ENCODE measurements around the gene ZC3H12C. TPM values are rescaled to one million over a fixed set of nuclear protein-coding genes. Genes with fewer than 3 reads are reported as not detected.

ZC3H12C gene
- total and polyA plus RNA-seq, 3 experiments from 2014 or later = 1.5 to 1.9 TPM; not detected in 1

- Mint-ChIP-seq H3K4me3 (no peak overlapping the region), H3K9me3 (no peaks in the 10 kb centered on the region), H3K27me3 (peaks cover 5 to 7% of the 10 kb centered on the region in 2 donors), H3K36me3 (no peaks in the 10 kb centered on the region), H3K4me1 (peaks cover 3 to 4% (median 3%) of the 10 kb centered on the region in 3 donors), H3K27ac (peak overlapping the region in 1 of 8 donors; percentile 8)
- ChIA-PET CTCF (interaction anchor here (1.0 kb wide), 1 partner anchor 22 kb away, joined by 3 read pairs; no protein-coding TSS in a partner anchor), POLR2A (no interaction called here)
- Histone ChIP-seq H3K9me3 (ENCODE audit: low read length) (no peaks in the 10 kb centered on the region), H3K4me1 (ENCODE audit: insufficient read depth, low read length) (peaks cover 4% of the 10 kb centered on the region), H3K27ac (ENCODE audit: low read depth, low read length) (no peak overlapping the region), H3K27me3 (ENCODE audit: insufficient read depth, low read length, poor library complexity, severe bottlenecking) (no peaks in the 10 kb centered on the region), H3K4me3 (ENCODE audit: low read length) (no peak overlapping the region), H3K36me3 (ENCODE audit: insufficient read depth, low read length) (no peaks in the 10 kb centered on the region)
- DNase-seq = no peak
Observed at GRCh38 chr11:110179064-110179463, 85.9 kb downstream of the ZC3H12C start.

GRCh38 chr11:110182886-110183285, 89.7 kb downstream of the ZC3H12C start:
- H3K27ac ChIP-seq (ENCODE audit: low read depth, low read length) = no peak overlapping the region
- no peaks in the 10 kb centered on the region for H3K27me3 ChIP-seq (ENCODE audit: insufficient read depth, low read length, poor library complexity, severe bottlenecking)
- H3K4me1 ChIP-seq (ENCODE audit: insufficient read depth, low read length) = no peaks in the 10 kb centered on the region
- H3K36me3 ChIP-seq (ENCODE audit: insufficient read depth, low read length) = no peaks in the 10 kb centered on the region
- Mint-ChIP-seq H3K4me1 (no peaks in the 10 kb centered on the region), H3K36me3 (no peaks in the 10 kb centered on the region), H3K9me3 (no peaks in the 10 kb centered on the region), H3K27ac (no peak overlapping the region), H3K27me3 (peaks cover 5 to 13% of the 10 kb centered on the region in 2 donors), H3K4me3 (no peak overlapping the region)
- no peak for DNase-seq
- no peak overlapping the region for H3K4me3 ChIP-seq (ENCODE audit: low read length)
- H3K9me3 ChIP-seq (ENCODE audit: low read length) = no peaks in the 10 kb centered on the region
- POLR2A ChIA-PET = no interaction called here
- CTCF ChIA-PET = no interaction called here

- no peaks in the 10 kb centered on the region for H3K36me3 Mint-ChIP-seq
- H3K4me3 Mint-ChIP-seq = no peak overlapping the region
- Histone ChIP-seq H3K36me3 (ENCODE audit: insufficient read depth, low read length) (no peaks in the 10 kb centered on the region), H3K4me1 (ENCODE audit: insufficient read depth, low read length) (no peaks in the 10 kb centered on the region), H3K27ac (ENCODE audit: low read depth, low read length) (no peak overlapping the region), H3K9me3 (ENCODE audit: low read length) (no peaks in the 10 kb centered on the region), H3K4me3 (ENCODE audit: low read length) (no peak overlapping the region), H3K27me3 (ENCODE audit: insufficient read depth, low read length, poor library complexity, severe bottlenecking) (no peaks in the 10 kb centered on the region)
- no peak for DNase-seq
- POLR2A ChIA-PET = no interaction called here
- CTCF ChIA-PET = no interaction called here
- peaks cover 6 to 13% of the 10 kb centered on the region in 2 donors for H3K27me3 Mint-ChIP-seq
- H3K27ac Mint-ChIP-seq = peak overlapping the region in 1 of 8 donors; percentile 72
- no peaks in the 10 kb centered on the region for H3K4me1 Mint-ChIP-seq
- H3K9me3 Mint-ChIP-seq = no peaks in the 10 kb centered on the region
Observed at GRCh38 chr11:110184456-110184855, 91.3 kb downstream of the ZC3H12C start.

GRCh38 chr11:110185121-110185591, 92.0 kb downstream of the ZC3H12C start:
- H3K4me1 ChIP-seq (ENCODE audit: insufficient read depth, low read length) = no peaks in the 10 kb centered on the region
- H3K27me3 Mint-ChIP-seq = peaks cover 6 to 13% of the 10 kb centered on the region in 2 donors
- H3K27ac ChIP-seq (ENCODE audit: low read depth, low read length) = no peak overlapping the region
- no peaks in the 10 kb centered on the region for H3K27me3 ChIP-seq (ENCODE audit: insufficient read depth, low read length, poor library complexity, severe bottlenecking)
- H3K9me3 ChIP-seq (ENCODE audit: low read length) = no peaks in the 10 kb centered on the region
- H3K36me3 ChIP-seq (ENCODE audit: insufficient read depth, low read length) = no peaks in the 10 kb centered on the region
- no peaks in the 10 kb centered on the region for H3K9me3 Mint-ChIP-seq
- no peaks in the 10 kb centered on the region for H3K36me3 Mint-ChIP-seq
- H3K4me3 ChIP-seq (ENCODE audit: low read length) = no peak overlapping the region
- H3K4me1 Mint-ChIP-seq = no peaks in the 10 kb centered on the region
- CTCF ChIA-PET = no interaction called here
- no peak overlapping the region for H3K4me3 Mint-ChIP-seq
- no peak for DNase-seq
- POLR2A ChIA-PET = no interaction called here
- H3K27ac Mint-ChIP-seq = no peak overlapping the region

- Histone ChIP-seq H3K4me3 (ENCODE audit: low read length) (no peak overlapping the region), H3K27ac (ENCODE audit: low read depth, low read length) (no peak overlapping the region), H3K27me3 (ENCODE audit: insufficient read depth, low read length, poor library complexity, severe bottlenecking) (no peaks in the 10 kb centered on the region), H3K9me3 (ENCODE audit: low read length) (no peaks in the 10 kb centered on the region), H3K36me3 (ENCODE audit: insufficient read depth, low read length) (no peaks in the 10 kb centered on the region), H3K4me1 (ENCODE audit: insufficient read depth, low read length) (no peaks in the 10 kb centered on the region)
- no peaks in the 10 kb centered on the region for H3K4me1 Mint-ChIP-seq
- H3K27ac Mint-ChIP-seq = no peak overlapping the region
- H3K27me3 Mint-ChIP-seq = peaks cover 6 to 13% of the 10 kb centered on the region in 2 donors
- no peaks in the 10 kb centered on the region for H3K36me3 Mint-ChIP-seq
- ChIA-PET POLR2A (no interaction called here), CTCF (no interaction called here)
- DNase-seq = no peak
- H3K9me3 Mint-ChIP-seq = no peaks in the 10 kb centered on the region
- H3K4me3 Mint-ChIP-seq = no peak overlapping the region
Observed at GRCh38 chr11:110185599-110185998, 92.4 kb downstream of the ZC3H12C start.

- no peaks in the 10 kb centered on the region for H3K4me1 ChIP-seq (ENCODE audit: insufficient read depth, low read length)
- H3K36me3 ChIP-seq (ENCODE audit: insufficient read depth, low read length) = no peaks in the 10 kb centered on the region
- Mint-ChIP-seq H3K9me3 (no peaks in the 10 kb centered on the region), H3K4me3 (no peak overlapping the region), H3K36me3 (no peaks in the 10 kb centered on the region), H3K27ac (no peak overlapping the region), H3K27me3 (peaks cover 4 to 13% of the 10 kb centered on the region in 2 donors), H3K4me1 (no peaks in the 10 kb centered on the region)
- H3K4me3 ChIP-seq (ENCODE audit: low read length) = no peak overlapping the region
- CTCF ChIA-PET = no interaction called here
- no peak for DNase-seq
- H3K27ac ChIP-seq (ENCODE audit: low read depth, low read length) = no peak overlapping the region
- H3K9me3 ChIP-seq (ENCODE audit: low read length) = no peaks in the 10 kb centered on the region
- POLR2A ChIA-PET = no interaction called here
- H3K27me3 ChIP-seq (ENCODE audit: insufficient read depth, low read length, poor library complexity, severe bottlenecking) = no peaks in the 10 kb centered on the region
Observed at GRCh38 chr11:110186456-110186855, 93.3 kb downstream of the ZC3H12C start.

GRCh38 chr11:110186867-110187266, 93.7 kb downstream of the ZC3H12C start:
- H3K9me3 ChIP-seq (ENCODE audit: low read length) = no peaks in the 10 kb centered on the region
- H3K4me1 Mint-ChIP-seq = peaks cover 0 to 1% (median under 1%) of the 10 kb centered on the region in 3 donors
- no peaks in the 10 kb centered on the region for H3K36me3 Mint-ChIP-seq
- no peaks in the 10 kb centered on the region for H3K27me3 ChIP-seq (ENCODE audit: insufficient read depth, low read length, poor library complexity, severe bottlenecking)
- H3K27me3 Mint-ChIP-seq = peaks cover 4 to 13% of the 10 kb centered on the region in 2 donors
- CTCF ChIA-PET = no interaction called here
- H3K27ac Mint-ChIP-seq = no peak overlapping the region
- POLR2A ChIA-PET = no interaction called here
- no peaks in the 10 kb centered on the region for H3K36me3 ChIP-seq (ENCODE audit: insufficient read depth, low read length)
- no peak overlapping the region for H3K27ac ChIP-seq (ENCODE audit: low read depth, low read length)
- no peak overlapping the region for H3K4me3 ChIP-seq (ENCODE audit: low read length)
- DNase-seq = no peak
- no peak overlapping the region for H3K4me3 Mint-ChIP-seq
- H3K4me1 ChIP-seq (ENCODE audit: insufficient read depth, low read length) = no peaks in the 10 kb centered on the region
- no peaks in the 10 kb centered on the region for H3K9me3 Mint-ChIP-seq

- no peak overlapping the region for H3K4me3 ChIP-seq (ENCODE audit: low read length)
Observed at GRCh38 chr11:110187731-110188130, 94.5 kb downstream of the ZC3H12C start.

More at GRCh38 chr11:110187731-110188130, 94.5 kb downstream of the ZC3H12C start:
- H3K27ac ChIP-seq (ENCODE audit: low read depth, low read length) = no peak overlapping the region
- H3K9me3 Mint-ChIP-seq = no peaks in the 10 kb centered on the region
- ChIA-PET POLR2A (no interaction called here), CTCF (interaction anchor here (2.3 kb wide), 1 partner anchor 13 kb away, joined by 9 read pairs; no protein-coding TSS in a partner anchor)
- no peak overlapping the region for H3K27ac Mint-ChIP-seq
- no peak for DNase-seq
- H3K36me3 Mint-ChIP-seq = no peaks in the 10 kb centered on the region
- no peaks in the 10 kb centered on the region for H3K27me3 ChIP-seq (ENCODE audit: insufficient read depth, low read length, poor library complexity, severe bottlenecking)
- no peaks in the 10 kb centered on the region for H3K9me3 ChIP-seq (ENCODE audit: low read length)
- no peaks in the 10 kb centered on the region for H3K4me1 ChIP-seq (ENCODE audit: insufficient read depth, low read length)
- H3K4me1 Mint-ChIP-seq = peaks cover 9 to 10% (median 9%) of the 10 kb centered on the region in 3 donors
- no peak overlapping the region for H3K4me3 Mint-ChIP-seq
- H3K27me3 Mint-ChIP-seq = peaks cover 1 to 13% of the 10 kb centered on the region in 2 donors
- no peaks in the 10 kb centered on the region for H3K36me3 ChIP-seq (ENCODE audit: insufficient read depth, low read length)

All from CD8-positive, alpha-beta memory T cell (primary cell).